KMS-11 (cell line): ENCODE data around the gene PVALEF.

Source experiments
- H2AFZ ChIP-seq: fragments of 200-600 bp; sonication (generic); 2 replicates; pipeline ENCODE4 v1.6.1; 2016; ENCODE audit warnings: antibody characterized with exemption, mixed run types, low read depth
- H3K27ac ChIP-seq: fragments of 200-600 bp; sonication (generic); 2 replicates; pipeline ENCODE4 v1.6.1; 2016; ENCODE audit warnings: mild to moderate bottlenecking, mixed run types
- H3K27me3 ChIP-seq: fragments of 200-600 bp; sonication (generic); 2 replicates; pipeline ENCODE4 v1.6.1; 2017; ENCODE audit warnings: mild to moderate bottlenecking, low read depth, mixed run types, moderate library complexity; ENCODE audit not compliant: insufficient read depth
- H3K36me3 ChIP-seq: fragments of 200-600 bp; sonication (generic); 2 replicates; pipeline ENCODE4 v1.6.1; 2017; ENCODE audit warnings: mild to moderate bottlenecking, mixed run types; ENCODE audit not compliant: insufficient read depth
- H3K4me1 ChIP-seq: fragments of 200-600 bp; sonication (generic); 2 replicates; pipeline ENCODE4 v1.6.1; 2016; ENCODE audit warnings: mild to moderate bottlenecking, low read depth, mixed run types; ENCODE audit not compliant: poor library complexity, severe bottlenecking
- H3K4me2 ChIP-seq: fragments of 200-600 bp; sonication (generic); 2 replicates; pipeline ENCODE4 v1.7.0; 2016; ENCODE audit warnings: mild to moderate bottlenecking, mixed run types
- H3K4me3 ChIP-seq: fragments of 200-600 bp; sonication (generic); IDR thresholded peaks from 2 replicates; pipeline ENCODE4 v1.6.1; 2017; ENCODE audit warnings: low read depth, low read length, mixed read lengths; ENCODE audit not compliant: insufficient read depth
- H3K79me2 ChIP-seq: fragments of 200-600 bp; sonication (generic); 2 replicates; pipeline ENCODE4 v1.6.1; 2016; ENCODE audit warnings: low read depth, mixed run types; ENCODE audit not compliant: insufficient read depth
- H3K9ac ChIP-seq: fragments of 200-600 bp; sonication (generic); 2 replicates; pipeline ENCODE4 v1.6.1; 2016; ENCODE audit warnings: mild to moderate bottlenecking, mixed run types
- H4K20me1 ChIP-seq: fragments of 200-600 bp; sonication (generic); 2 replicates; pipeline ENCODE4 v1.6.1; 2016; ENCODE audit warnings: mild to moderate bottlenecking, mixed run types; ENCODE audit not compliant: insufficient read depth
- TF ChIP-seq, protein P1 (sequence below): fragments of 200-600 bp; sonication (generic); conservative IDR thresholded peaks from 2 replicates; pipeline ENCODE4 v1.6.1; 2017; ENCODE audit warnings: low read depth, mild to moderate bottlenecking, antibody characterized with exemption, low read length, moderate library complexity, mixed read lengths

Gene PVALEF

DNA sequence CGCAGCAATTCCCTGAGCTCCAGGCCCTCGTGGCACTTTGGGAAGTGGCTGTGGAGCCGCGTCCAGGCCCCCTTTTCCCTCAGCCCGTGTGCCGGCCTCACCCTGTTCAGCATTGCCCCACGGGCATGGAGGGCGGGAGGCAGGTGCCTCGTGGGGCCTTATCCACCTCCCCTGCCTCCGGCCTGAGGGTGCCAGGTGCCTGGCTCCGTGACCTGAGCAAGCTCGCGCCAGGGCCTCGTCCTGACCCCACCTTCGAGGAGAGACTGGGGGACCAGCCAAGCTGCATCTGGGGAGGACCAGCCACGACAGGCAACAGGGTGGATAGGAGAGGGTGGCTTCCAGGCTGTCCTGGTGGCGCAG is 27.7 kb downstream of the PVALEF start:
- no peaks in the 10 kb centered on the region for H3K27me3 ChIP-seq
- H3K9ac ChIP-seq = no peak overlapping the region
- no peak overlapping the region for H3K27ac ChIP-seq
- H2AFZ ChIP-seq = no peak overlapping the region
- no peaks in the 10 kb centered on the region for H4K20me1 ChIP-seq
- H3K4me2 ChIP-seq = no peak overlapping the region
- H3K4me1 ChIP-seq = no peaks in the 10 kb centered on the region
- H3K79me2 ChIP-seq = no peaks in the 10 kb centered on the region
- no peak overlapping the region for H3K4me3 ChIP-seq
- TF ChIP-seq, protein P1, sequence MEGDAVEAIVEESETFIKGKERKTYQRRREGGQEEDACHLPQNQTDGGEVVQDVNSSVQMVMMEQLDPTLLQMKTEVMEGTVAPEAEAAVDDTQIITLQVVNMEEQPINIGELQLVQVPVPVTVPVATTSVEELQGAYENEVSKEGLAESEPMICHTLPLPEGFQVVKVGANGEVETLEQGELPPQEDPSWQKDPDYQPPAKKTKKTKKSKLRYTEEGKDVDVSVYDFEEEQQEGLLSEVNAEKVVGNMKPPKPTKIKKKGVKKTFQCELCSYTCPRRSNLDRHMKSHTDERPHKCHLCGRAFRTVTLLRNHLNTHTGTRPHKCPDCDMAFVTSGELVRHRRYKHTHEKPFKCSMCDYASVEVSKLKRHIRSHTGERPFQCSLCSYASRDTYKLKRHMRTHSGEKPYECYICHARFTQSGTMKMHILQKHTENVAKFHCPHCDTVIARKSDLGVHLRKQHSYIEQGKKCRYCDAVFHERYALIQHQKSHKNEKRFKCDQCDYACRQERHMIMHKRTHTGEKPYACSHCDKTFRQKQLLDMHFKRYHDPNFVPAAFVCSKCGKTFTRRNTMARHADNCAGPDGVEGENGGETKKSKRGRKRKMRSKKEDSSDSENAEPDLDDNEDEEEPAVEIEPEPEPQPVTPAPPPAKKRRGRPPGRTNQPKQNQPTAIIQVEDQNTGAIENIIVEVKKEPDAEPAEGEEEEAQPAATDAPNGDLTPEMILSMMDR = no peak
- H3K36me3 ChIP-seq = no peaks in the 10 kb centered on the region

DNA sequence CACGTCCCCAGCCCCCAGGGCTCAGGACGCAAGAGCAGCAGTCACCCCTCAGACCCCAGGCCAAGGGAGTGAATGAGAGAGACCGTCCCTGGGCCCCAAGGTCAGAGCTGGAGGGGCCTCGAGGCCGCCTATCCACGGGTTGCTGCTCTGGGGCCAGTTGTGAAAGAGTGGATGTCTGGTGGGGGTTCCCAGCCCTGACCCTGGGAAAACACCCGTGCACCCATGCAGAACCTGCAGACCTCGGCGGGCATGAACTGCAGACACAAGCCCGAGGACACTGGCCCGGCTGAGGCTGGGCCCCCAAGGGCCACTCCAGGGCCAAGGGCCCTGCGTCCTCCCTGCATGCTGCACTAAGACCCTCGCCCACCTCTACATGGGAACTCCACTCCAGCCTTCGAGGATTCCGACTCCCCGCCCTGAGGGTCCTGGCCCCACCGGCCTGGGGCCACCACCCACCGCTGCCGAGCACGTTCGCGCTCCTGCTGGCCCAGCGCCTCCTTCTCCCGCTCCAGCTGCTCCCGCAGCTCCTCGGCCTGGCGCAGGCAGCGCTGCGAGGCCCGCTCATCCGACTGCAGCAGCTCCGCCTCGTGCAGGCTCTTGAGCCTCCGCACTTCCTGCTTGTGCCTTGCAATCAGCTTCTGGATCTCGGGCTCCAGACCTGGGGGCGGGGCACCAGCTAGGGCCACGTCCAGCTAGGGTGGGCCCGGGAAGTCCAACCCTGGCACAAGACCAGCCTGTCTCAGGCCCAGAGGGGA is 28.3 kb downstream of the PVALEF start:
- H3K79me2 ChIP-seq = no peaks in the 10 kb centered on the region
- TF ChIP-seq, protein P1 = no peak
- no peak overlapping the region for H2AFZ ChIP-seq
- no peaks in the 10 kb centered on the region for H3K4me1 ChIP-seq
- no peak overlapping the region for H3K27ac ChIP-seq
- H3K4me2 ChIP-seq = no peak overlapping the region
- no peaks in the 10 kb centered on the region for H3K36me3 ChIP-seq
- no peak overlapping the region for H3K9ac ChIP-seq
- no peaks in the 10 kb centered on the region for H4K20me1 ChIP-seq
- no peak overlapping the region for H3K4me3 ChIP-seq
- H3K27me3 ChIP-seq = no peaks in the 10 kb centered on the region

DNA sequence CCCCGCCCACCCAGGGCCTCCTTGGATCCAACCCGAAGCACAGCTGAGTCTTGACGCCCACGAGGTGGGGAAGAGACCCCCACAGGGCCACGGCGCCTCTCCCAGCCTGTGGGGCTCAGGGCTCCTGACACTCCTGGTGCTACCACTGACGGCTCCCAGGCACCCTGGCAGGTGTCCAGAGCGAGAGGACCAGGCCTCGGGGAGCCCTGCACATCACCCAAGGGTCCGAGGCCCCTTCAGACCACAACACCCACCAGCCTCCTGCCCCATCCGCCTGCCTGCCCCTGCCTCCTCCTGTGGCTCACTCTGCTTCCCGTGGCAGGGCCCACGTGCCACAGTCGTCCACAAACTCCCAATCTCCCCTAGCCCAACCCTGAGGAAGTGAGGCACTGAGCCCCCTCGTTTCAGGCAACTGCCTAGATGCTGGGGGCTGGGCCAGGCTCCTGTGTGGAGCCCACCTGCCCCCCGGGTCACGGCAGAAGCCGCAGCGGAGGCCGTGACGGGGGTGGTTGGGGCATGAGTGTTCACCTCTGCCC is 29.0 kb downstream of the PVALEF start:
- Histone ChIP-seq H2AFZ (no peak overlapping the region), H3K4me3 (no peak overlapping the region), H3K27ac (no peak overlapping the region), H3K4me1 (no peaks in the 10 kb centered on the region), H3K36me3 (no peaks in the 10 kb centered on the region), H3K4me2 (no peak overlapping the region), H3K9ac (no peak overlapping the region), H4K20me1 (no peaks in the 10 kb centered on the region), H3K79me2 (no peaks in the 10 kb centered on the region), H3K27me3 (no peaks in the 10 kb centered on the region)
- TF ChIP-seq, protein P1 = no peak

DNA sequence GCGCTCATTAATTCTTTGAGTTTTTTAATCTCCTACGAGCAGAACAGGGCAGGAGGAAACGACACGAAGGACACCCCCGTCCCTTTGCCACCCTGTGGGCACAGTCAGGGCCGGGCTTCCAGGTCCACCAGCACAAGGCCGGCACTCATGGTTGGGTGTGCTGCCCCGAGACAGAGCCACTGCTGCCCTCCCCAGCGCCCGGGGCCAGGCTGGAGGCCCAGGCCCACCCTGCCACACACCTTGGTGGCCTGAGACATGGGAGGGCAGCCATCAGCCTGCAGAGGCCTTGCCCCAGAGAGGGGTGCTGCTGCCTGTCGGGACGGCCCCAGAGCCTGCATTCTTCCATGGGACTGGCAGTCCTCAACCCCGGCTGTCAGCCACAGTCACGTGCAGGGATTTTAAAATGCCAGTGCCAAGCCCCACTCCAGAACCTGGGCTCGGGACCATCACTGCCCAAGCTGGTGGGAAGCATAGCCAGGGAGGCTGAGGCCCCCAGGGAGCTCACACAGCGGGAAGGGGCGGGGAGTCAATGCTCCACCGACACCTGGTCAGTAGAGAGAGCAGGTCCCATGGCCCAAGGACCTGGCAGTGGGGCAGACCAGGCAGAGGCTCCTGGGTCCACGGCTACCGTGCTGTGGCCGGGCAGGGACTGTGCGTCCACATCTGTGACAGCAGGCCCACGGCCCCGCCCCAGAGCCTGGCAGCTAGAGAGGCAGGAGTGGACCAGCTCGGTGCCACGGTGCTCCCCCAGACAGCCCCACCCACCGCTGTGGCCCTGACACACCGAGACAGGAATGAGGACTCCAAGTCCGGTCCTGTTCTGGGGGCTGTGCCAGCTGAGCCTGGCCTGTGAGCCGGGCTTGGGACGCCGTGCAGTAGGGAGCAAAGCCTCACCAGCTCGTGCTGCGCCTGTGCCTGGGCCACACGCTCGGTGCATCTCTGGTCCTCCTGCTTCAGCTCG is 29.9 kb downstream of the PVALEF start:
- H3K27me3 ChIP-seq = no peaks in the 10 kb centered on the region
- H4K20me1 ChIP-seq = no peaks in the 10 kb centered on the region
- H3K4me1 ChIP-seq = no peaks in the 10 kb centered on the region
- H3K27ac ChIP-seq = no peak overlapping the region
- H3K9ac ChIP-seq = no peak overlapping the region
- no peak overlapping the region for H2AFZ ChIP-seq
- TF ChIP-seq, protein P1 = no peak
- H3K4me2 ChIP-seq = no peak overlapping the region
- no peaks in the 10 kb centered on the region for H3K36me3 ChIP-seq
- no peak overlapping the region for H3K4me3 ChIP-seq
- H3K79me2 ChIP-seq = no peaks in the 10 kb centered on the region
